NCI-H2029 treated with DMSO at 0.1 percent for 48 hours (cell line): Measurements from ENCODE around the gene SPATA22.
"Not testable (repeated sequence)": the region's sequence is repeated elsewhere in the genome, so short reads cannot be mapped to it uniquely, and the experiment has no call there.

ENCODE experiments used
- DNase-seq: peaks from one replicate; lab custom pipeline; 2025; lab: John Stamatoyannopoulos, UW

SPATA22 gene

DNA sequence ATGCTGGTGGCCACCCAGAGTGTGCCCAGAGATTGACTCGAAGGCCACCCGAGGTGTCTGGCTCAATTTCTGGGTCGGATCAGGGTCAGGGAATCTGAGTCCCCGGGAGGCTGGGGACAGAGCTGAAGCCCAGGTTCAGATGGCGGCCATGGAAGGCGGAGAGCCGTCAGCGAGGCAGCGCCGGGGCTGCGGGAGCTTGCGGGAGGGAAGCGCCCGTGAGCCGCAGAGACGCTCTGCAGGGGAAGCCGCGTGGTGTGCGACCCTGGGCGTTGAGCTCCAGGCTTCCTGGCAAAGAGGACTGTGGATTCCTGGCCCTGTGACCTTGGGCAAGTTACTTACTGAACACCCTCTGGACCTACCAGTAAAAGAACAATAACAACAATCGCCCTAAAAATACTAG is 518 bp upstream of the SPATA22 start:
- DNase-seq, result no peak

GRCh38 chr17:3469529-3469928 is 2.1 kb downstream of the SPATA22 start:
- DNase-seq, result no peak

DNA sequence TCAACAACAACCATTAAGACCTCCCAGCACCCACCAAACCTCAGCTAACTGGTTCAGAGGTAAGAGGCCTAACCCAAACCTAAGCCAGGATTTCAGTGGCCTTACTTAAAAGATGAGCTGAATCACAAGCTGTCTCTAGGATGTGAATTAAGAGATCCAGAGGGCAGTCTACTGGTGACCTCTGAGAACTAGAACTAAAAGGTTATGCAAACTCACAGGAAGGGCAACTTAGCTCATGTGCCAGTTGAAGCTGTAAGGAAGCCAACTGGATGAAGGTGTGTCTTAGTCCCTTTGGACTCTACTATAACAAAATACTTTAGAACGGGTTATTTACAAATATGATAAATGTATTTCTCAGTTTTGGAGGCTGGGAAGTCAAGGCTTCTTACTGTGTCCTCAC is 5.3 kb downstream of the SPATA22 start:
- DNase-seq, result not testable (repeated sequence)

DNA sequence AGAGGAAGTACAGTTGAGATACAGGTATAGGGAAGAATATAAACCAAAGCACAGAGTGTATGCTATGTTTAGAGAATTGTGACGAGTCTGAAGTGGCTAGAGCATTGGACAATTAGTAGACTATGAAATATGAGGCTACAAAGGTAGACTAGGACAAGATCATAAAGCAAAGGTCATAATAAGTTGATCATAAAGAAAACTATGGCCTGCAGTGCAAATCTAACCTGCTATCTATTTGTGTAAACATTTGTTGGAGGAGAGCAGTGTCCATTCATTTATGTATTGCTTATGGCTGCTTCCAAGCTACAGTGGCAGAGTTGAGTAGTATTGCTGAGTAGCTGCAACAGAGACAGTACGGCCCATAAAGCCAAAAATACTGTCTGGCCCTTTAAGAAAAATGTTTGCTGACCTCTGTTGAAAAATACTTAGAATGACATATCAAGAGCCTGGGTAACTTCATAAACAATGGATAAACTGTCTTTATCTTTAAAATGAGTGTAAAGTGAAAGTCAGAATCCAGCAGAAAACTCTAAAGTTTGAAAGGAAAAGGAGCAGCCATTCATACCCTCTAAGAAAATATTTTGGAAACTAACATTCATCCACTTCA is 23.5 kb downstream of the SPATA22 start:
- DNase-seq, result no peak

DNA sequence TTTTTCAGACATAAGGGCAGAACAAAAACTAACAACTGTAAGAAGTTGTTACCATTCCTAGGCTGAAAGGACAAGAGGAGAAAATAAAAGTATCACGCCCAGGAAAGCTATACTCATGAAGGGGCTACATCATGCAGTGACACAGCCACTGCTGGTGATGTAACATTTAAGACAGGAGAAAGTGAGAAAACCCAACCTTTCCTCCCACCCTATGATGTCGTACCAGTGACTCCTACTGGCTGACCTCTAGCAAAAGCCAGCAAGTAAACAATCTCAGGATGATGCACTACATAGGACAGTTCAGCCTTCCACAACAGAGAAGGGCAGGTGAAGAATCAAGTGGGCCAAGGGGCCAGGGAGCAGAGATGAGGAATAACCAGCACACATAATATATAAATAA is 24.0 kb downstream of the SPATA22 start:
- DNase-seq, result no peak

GRCh38 chr17:3440451-3440850 is 31.2 kb downstream of the SPATA22 start:
- no peak for DNase-seq

GRCh38 chr17:3438368-3438767 is 33.3 kb downstream of the SPATA22 start:
- DNase-seq, result no peak

- no peak for DNase-seq
Observed at GRCh38 chr17:3433741-3434140, 37.9 kb downstream of the SPATA22 start, which contains the start of gene OR1E2. OR1E2 (minus strand) TSS chr17:3433841; CDS start chr17:3433841, 0 bp downstream.

GRCh38 chr17:3433215-3433614 is 38.4 kb downstream of the SPATA22 start:
- not testable (repeated sequence) for DNase-seq

DNA sequence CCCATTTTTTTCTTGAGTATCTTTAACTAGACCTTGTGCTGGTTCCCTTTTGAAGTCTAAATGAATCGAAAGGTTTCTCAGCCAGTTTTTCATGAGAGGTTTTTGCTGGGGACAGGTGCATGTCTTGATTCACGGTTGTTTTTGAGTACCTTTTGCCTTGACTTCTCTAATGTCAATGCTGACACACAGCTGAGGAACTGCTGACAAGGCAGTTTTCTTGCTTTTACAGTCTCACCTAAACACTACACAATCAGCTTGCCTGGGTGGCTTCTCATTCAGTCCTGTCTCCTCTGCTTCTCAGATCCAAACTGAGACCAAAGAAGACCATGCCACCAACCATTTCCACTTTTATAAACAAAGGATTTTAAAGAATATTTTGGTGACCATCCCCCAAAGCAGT is 53.4 kb downstream of the SPATA22 start:
- no peak for DNase-seq

DNA sequence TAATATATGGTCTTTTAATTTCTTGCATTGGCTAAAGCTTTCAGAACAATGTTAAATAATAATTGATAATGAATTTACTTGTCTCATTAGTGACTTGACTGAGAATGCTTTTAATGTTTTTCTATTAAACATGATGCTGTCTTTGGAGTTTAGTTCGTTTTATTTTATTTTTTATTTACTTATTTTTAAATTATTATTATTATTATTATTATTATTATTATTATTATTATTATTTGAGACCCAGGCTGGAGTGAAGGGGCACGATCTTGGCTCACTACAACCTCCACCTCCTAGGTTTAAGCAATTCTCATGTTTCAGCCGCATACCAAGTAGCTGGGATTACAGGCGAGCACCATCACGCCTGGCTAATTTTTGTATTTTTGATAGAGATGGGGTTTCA is 56.0 kb downstream of the SPATA22 start:
- DNase-seq, result no peak

DNA sequence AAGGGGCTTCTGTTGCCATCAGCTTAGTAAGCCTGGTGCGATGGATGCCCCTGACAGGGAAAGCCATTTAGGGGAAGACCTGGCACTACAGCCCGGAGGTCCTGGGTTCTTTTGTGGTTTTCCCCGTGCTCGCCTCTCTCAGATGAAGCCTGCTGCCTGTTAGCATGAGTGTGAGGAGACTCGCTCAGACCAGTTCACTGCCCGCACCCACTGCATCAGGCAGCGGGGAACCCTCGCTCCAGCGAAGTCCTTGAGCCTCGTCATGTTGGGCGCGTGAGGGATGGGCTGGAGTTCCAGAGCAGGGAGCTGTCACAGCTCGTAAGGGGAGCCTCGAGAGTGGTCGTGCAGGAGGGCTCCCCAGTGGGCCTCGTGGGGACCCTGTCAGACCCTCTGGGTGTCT is 59.4 kb downstream of the SPATA22 start:
- not testable (repeated sequence) for DNase-seq

GRCh38 chr17:3411070-3411469 is 60.5 kb downstream of the SPATA22 start, which contains the start of gene OR3A3:
OR3A3 (plus strand) TSS chr17:3411370.
- no peak for DNase-seq

GRCh38 chr17:3403856-3404255 is 67.8 kb downstream of the SPATA22 start:
- not testable (repeated sequence) for DNase-seq

GRCh38 chr17:3401786-3402185 is 69.8 kb downstream of the SPATA22 start:
- DNase-seq, result no peak

- DNase-seq, result no peak
Observed at GRCh38 chr17:3400055-3400454, 71.6 kb downstream of the SPATA22 start.

DNA sequence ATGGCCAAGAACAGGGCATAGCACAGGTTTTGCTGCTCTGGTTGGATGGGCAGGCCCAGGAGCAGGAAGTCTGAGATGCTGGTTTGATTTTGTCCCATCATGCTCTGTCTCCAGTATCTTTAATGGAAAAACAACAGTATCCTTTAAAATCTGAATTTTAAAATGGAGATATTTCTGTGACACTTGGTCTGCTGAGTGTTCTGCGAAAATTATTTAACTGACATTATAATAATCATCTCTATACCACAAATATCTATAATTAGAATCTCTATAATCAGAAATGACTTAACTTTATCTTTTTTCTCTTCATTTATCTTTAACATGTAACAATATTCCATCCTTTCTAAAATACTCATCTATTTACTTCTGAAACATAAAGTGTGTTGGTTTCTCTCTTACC is 73.3 kb downstream of the SPATA22 start, which contains the start of gene OR1E1:
TSS of gene OR1E1 (minus strand) at position 101 of the 400 bp plus-strand sequence. CDS start at position 101, 0 bp downstream.
- no peak for DNase-seq

DNA sequence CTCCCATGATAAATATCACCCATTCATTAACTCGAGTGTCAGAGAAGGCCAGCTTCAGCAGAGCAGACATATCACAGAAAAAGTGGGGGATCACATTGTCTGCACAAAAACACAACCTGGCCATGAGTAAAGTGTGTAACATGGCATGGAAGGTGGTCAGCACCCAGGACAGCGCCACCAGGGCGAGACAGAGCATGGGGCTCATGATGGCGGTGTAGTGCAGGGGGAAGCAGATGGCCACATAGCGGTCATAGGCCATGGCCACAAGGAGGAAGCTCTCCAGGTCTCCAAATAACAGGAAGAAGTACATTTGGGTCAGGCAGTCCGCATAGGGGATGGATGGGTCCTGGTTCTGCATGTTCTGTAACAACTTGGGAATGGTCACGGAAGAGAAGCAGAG is 73.8 kb downstream of the SPATA22 start:
- not testable (repeated sequence) for DNase-seq
